GM21717 (cell line): Measurements from ENCODE around the gene ZNF267.
"Not testable (repeated sequence)": the region's sequence is repeated elsewhere in the genome, so short reads cannot be mapped to it uniquely, and the experiment has no call there.

Experiments used
- ATAC-seq: cut with Tn5 transposase; IDR thresholded peaks from one replicate; pipeline ENCODE4 v1.9.1; 2021; ENCODE audit warnings: mild to moderate bottlenecking, moderate library complexity; ENCODE audit not compliant: unreplicated experiment

Gene ZNF267

DNA sequence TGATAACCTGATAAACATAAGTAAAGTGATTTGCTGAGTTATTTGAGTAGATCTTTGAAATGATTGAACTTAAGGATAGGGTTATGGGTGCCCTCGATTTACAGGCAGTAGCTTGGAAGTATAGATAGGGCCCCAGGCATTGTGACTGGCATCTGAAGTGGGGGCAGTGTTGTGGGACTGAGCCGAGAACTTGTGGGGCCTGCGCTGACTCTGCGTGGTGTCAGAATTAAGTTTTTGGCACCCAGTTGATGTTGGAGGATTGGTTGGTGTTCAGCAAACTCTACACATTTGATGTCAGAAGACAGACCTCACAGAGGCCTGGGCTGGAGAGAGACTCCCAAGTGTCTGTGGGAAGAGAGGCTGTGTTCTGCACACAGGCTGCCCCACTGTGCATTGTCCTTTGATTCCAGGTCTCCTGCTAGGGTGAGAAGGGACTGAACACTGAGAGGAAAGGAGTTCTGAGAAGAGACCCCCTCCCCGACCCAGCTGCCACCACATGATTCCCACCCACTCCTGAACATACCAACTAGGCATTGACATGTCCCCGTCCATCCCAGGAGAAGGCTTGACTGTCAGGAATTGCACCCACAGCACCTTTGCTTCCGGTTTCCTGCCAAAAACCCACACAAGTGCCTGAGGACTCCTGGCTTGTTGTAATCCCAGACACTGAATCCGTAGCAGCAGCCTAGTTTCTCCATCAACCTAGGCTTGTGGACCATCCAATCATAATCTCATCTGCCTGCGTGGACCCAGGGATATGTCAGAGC lies 4.5 kb downstream of the ZNF267 start:
- no peak for ATAC-seq

DNA sequence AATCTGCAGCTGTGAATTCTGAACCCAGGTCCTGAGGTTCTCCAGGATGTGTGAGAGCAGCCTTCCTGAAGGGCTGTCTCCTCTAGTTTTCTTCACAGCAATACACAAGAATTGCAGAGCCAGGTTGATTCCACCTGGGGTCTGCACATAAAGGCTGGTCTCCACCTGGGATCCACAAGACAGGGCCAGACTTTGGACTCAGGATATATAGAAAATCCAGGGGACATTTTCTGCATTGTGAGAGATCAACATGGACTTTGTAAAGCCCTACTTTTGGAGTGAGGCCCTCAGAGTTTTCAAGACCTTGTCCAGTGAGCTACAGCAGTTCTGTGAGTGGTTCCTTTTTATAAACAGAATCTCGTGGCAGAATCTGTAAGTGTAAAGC lies 6.3 kb downstream of the ZNF267 start:
- no peak for ATAC-seq

DNA sequence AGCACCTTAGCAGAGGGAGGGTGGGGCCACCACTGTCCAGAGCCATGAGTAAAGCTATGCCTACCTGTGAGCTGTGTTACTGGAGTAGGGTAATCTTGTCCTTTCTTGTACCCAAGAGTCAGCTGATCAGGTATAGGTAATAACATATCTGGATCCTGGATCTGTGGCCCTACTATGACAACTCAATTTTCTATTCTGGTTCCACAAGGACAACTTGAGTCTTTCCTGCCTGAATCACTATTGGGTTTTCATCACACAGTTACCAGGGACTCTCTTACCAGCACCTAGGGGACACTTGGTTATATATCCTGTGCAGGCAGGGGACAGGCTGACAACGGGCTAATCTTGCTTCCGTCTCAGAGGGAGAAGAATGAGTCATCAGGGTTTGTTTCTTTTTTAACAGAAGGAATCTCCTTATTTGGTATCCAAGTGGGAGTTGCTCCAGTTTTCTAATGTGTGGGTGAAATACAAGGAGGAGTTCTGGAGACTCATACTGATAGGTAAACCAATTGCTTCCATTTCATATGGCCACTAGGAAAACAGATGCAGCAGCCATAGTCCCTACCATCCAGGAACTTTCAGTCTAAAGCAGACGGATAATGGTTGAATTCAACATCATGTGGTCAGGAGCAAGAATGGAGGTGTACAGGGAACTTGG lies 6.8 kb downstream of the ZNF267 start:
- ATAC-seq: peak; percentile 34

DNA sequence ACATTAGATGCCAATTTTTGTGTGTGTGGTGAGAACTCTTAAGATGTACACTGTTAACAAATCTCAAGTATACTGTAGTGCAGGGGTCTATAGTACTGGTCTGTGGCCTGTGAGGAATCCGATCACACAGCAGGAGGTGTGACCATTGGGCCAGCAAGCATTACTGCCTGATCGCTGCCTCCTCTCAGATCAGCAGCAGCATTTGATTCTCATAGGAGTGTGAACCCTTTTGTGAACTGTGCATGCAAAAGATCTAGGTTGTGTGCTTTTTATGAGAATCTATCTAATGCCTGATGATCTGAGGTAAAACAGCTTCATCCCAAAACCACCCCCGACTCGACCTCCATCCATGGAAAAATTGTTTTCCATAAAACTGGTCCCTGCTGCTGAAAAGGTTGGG lies 12.6 kb downstream of the ZNF267 start:
- no peak for ATAC-seq

GRCh38 chr16:31888735-31889134 lies 15.1 kb downstream of the ZNF267 start:
- ATAC-seq: no peak

DNA sequence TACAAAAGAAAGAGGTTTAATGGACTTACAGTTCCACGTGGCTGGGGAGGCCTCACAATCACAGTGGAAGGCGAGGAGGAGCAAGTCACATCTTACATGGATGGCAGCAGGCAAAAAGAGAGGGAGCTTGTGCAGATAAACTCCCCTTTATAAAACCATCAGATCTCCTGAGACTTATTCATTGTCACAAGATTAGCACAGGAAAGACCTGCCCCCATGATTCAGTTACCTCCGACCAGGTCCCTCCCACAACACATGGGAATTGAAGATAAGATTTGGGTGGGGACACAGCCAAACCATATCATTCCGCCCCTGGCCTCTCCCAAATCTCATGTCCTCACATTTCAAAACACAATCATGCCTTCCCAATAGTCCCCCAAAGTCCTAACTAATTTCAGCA lies 18.5 kb downstream of the ZNF267 start:
- not testable (repeated sequence) for ATAC-seq

DNA sequence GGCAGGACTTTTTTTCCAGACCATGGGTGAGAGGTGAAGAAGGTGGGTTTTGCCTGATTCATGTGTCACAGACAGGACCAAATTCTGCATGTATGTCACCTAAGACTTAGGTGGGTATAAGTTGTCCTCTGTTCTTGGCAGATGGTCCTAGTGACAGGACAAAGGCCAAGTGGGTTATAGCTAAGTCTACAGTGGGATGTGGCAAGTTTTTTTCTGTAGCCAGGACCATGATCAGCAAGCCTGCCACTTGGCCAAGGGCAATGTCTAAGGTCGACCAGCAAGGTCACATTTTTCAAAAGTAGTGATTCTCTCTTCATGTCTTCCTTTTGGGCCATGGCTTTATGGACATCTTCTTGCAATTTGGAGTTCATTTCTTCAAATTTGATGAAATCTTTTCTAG lies 20.2 kb downstream of the ZNF267 start:
- no peak for ATAC-seq

GRCh38 chr16:31897283-31897682 lies 23.7 kb downstream of the ZNF267 start:
- no peak for ATAC-seq

DNA sequence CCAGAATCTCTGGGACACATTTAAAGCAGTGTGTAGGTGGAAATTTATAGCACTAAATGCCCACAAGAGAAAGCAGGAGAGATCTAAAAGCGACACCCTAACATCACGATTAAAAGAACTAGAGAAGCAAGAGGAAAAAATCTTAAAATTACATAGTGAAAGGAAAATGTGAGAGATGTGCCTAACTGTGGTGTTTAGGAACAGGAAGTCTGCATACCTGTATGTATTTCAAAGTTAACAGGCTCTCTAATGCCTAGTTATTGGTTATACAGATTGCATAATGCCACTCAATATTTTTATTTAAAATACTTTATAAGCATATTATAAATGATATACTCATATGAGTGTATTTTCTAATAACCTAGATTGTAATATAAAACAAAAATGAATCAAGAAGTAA lies 25.9 kb downstream of the ZNF267 start:
- ATAC-seq: no peak

DNA sequence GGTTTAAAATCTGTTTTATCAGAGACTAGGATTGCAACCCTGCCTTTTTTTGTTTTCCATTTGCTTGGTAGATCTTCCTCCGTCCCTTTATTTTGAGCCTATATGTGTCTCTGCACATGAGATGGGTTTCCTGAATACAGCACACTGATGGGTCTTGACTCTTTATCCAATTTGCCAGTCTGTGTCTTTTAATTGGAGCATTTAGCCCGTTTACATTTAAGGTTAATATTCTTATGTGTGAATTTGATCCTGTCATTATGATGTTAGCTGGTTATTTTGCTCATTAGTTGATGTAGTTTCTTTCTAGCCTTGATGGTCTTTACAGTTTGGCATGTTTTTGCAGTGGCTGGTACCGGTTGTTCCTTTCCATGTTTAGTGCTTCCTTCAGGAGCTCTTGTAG lies 31.0 kb downstream of the ZNF267 start:
- not testable (repeated sequence) for ATAC-seq

DNA sequence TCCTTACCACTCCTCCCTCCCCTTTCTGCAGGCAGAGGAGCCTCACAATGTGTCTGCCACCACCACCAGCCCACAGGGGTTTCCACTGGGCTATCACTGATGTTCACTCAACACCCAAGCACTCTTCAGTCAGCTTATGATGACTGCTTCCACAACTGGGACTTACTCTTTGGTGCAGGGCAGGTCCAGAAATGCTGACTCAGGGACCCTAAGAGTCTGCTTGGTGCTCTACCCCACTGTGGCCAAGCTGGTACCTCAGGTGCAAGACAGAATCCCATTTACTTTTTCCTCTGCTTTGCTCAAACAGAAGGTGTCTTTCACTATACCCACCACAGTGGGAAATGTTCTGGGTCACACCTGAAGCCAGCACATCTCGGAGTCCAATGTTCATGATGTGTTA lies 40.1 kb downstream of the ZNF267 start:
- ATAC-seq: no peak

- no peak for ATAC-seq
Measured at GRCh38 chr16:31916056-31916488, 42.5 kb downstream of the ZNF267 start.

DNA sequence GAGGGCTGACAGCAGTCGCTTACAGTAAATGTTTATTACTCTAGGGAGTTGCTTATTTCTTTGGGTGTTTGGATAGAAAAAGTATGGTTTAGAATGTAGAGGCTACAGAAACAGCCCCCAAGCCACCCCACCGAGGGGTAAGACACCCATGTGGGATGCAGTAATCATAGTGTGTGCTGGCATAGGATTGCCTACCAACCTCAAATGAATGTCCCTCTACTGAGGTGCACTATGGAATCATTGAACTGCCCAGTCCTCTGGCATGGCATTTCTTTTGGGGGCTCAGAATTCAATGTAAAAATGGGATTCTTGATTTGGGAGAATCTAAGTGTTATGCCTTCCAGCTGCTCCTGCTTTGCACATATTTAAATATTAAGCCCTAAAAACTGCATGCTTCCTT lies 46.8 kb downstream of the ZNF267 start:
- ATAC-seq: no peak

DNA sequence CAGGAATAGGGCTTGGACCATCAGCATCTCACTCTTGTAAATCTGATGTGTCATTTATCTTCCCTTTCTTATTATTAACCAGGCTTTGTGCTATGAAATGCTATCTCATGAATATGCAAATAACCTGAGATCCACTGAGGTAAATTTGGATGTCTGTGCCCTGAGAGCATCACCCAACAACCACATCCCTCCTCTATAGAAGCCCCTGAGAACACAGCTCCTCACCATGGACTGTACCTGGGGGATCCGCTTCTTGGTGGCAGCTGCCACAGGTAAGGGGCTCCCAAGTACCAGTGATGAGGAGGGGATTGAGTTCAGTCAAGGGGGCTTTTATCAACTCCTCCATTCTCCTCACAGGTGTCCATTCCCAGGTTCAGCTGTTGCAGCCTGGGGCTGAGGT lies 78.2 kb downstream of the ZNF267 start:
- not testable (repeated sequence) for ATAC-seq

DNA sequence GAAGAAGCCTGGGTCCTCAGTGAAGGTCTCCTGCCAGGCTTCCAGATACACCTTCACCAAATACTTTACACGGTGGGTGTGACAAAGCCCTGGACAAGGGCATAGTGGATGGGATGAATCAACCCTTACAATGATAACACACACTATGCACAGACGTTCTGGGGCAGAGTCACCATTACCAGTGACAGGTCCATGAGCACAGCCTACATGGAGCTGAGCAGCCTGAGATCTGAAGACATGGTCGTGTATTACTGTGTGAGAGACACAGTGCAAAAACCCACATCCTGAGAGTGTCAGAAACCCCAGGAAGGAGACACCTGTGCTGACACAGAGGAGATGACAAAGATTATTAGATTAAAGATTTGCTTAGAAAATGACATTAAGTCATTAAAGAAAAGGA lies 78.6 kb downstream of the ZNF267 start:
- ATAC-seq: not testable (repeated sequence)

DNA sequence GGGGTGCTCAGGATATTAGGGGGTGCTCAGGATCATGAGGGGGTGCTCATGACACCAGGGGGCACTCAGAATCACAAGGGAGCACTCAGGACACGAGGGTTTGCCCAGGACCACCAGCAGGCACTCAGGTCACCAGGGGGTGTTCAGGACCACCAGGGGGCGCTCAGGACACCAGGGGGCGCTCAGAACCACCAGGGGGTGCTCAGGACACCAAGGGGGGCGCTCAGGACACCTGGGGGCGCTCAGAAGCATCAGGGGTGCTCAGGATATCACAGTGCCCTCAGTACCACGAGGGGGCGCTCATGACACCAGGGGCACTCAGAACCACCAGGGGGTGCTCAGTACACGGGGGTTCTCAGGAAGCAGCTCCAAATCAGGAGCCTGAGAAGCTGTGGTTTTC lies 82.6 kb downstream of the ZNF267 start:
- not testable (repeated sequence) for ATAC-seq

- not testable (repeated sequence) for ATAC-seq
Measured at GRCh38 chr16:31960186-31960910, 86.7 kb downstream of the ZNF267 start.
